GM21786 (cell line): ENCODE data around the gene DDX24.

Experiments used
- ATAC-seq: cut with Tn5 transposase; IDR thresholded peaks from one replicate; pipeline ENCODE4 v1.9.1; 2021; ENCODE audit not compliant: unreplicated experiment

Gene DDX24

GRCh38 chr14:94080621-94081385 lies at the start of gene DDX24, which contains the start of gene IFI27L1:
TSS of gene DDX24 (minus strand) at chr14:94081202. CDS start at chr14:94079742, 1,460 bp downstream.
TSS of gene IFI27L1 (plus strand) at chr14:94081310. CDS start at chr14:94096938, 15,628 bp downstream.
- ATAC-seq, result peak; percentile 98

- no peak for ATAC-seq
These were observed 48.9 kb upstream of the DDX24 start for GRCh38 chr14:94129758-94130414.

- ATAC-seq, result peak; percentile 94
These were observed 48.2 kb upstream of the DDX24 start, which contains the start of gene IFI27L2 for GRCh38 chr14:94129111-94129757. TSS of gene IFI27L2 (minus strand) at chr14:94129604. CDS start at chr14:94129564, 40 bp downstream.

- no peak for ATAC-seq
These were observed 47.3 kb upstream of the DDX24 start for GRCh38 chr14:94128216-94128839.

- ATAC-seq, result no peak
These were observed 46.3 kb upstream of the DDX24 start for GRCh38 chr14:94127330-94127729.

- no peak for ATAC-seq
These were observed 45.8 kb upstream of the DDX24 start for GRCh38 chr14:94126800-94127199.

- ATAC-seq, result no peak
These were observed 45.3 kb upstream of the DDX24 start for GRCh38 chr14:94126419-94126677.

- no peak for ATAC-seq
These were observed 44.8 kb upstream of the DDX24 start for GRCh38 chr14:94125659-94126418.

- no peak for ATAC-seq
These were observed 43.8 kb upstream of the DDX24 start for GRCh38 chr14:94124582-94125377.

GRCh38 chr14:94123868-94124267 lies 42.9 kb upstream of the DDX24 start:
- ATAC-seq, result no peak

DNA sequence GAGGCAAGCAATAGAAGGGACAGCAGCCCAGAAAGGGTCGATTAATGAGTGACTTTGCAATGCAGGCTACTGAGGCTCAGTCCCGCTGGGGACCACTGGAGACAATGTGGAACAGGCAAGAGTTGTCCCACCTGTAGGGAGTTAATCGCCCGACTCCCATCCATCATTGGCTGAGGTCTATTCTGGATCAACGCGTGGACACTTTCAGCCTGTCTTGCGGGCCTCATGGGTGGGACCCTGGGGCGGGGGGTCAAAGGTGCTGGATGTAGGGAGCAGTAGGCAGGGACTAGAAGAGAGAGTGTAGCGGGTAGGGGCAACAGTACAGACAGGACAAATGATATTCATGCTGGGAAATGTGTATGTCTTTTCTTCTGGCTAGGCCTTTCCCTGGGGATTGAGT lies 42.3 kb upstream of the DDX24 start:
- no peak for ATAC-seq

- no peak for ATAC-seq
These were observed 41.4 kb upstream of the DDX24 start for GRCh38 chr14:94122438-94122837.

DNA sequence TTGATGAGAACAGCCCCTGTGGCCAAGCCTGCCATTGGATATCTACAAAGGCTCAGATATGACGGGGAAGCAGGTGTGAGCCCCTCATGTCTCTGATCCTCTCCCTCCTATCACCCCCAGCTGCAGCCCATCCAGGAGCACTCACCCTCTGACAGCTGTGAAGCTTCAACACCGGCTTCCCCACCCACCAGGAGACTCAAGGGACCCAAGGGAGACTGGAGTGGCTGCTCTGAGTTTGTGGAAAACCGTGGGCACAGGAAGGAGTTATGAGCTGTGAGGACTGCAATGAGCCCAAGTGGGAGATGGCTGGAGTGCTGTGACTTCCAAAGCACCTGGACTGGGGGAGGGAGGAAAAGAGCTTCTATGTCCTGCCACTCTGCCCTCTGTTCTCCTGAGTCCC lies 40.5 kb upstream of the DDX24 start:
- no peak for ATAC-seq

DNA sequence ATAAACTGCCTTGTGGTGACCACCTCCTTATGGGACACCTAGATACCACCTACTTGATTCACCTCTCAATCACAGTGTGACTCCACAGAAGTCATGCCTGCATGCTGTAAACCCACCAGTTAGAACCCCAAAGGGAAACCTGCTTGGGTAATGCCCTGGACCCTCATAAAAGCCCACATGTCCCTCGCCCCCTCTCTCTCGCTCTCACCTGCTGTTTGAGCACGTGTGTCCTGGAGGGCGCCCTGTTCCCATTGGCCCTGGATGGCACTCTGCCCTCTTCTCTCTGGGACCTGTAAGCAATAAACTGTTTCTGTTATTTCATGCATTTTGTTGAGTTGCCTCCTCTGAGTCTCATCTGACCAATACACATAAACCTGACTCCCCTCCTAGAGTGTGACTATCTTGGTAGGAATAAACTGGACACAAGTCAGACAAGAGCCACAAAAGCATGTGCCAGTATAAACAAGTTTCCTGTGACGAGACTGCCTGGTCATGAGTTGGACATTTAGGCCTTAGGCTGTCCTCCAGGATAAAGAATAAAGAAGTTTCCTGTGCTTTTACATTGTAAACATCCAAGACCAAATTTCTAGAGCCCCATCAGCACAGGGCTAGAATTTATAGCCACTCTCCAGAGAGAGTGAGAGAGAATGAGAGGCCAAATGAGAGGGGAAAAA lies 39.8 kb upstream of the DDX24 start:
- no peak for ATAC-seq

DNA sequence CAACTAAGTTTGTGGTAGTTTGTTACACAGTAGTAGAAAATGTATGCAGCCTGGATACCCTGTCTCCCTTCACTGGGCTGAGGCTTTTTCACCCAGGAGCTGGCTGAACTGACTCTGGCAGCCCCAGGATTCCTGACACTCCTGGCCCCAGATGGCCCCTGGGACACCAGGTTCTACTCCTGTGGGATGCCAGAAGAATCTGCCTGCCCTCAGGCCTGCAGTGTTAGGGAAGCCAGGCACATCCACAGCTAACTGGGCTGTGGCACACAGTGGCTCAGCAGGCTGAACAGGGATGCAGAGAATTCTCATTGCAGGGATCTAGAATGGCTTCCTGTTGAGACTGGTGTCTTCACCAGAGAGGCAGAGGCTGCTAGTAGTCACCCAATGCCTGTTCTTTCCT lies 38.1 kb upstream of the DDX24 start:
- ATAC-seq, result no peak

- no peak for ATAC-seq
These were observed 36.9 kb upstream of the DDX24 start for GRCh38 chr14:94117856-94118255.

DNA sequence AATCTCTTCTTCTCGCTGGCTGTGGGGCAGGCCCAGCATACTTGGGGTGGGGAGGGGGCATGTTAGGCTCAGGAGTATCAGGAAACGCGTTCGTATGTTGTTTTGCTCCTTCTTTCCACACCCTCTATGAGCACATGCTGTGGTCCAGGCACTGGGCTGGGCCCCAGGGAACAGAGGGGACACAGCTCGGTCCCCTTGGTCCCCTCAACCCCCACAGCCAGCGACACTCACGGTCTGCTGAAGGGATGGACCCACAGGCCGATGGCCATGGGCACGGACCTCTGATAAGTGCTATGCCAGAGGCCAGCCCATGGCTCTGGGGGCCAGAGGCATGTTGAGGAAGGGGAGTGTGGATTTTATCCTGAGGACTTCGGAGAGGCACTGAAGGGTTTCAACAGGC lies 35.7 kb upstream of the DDX24 start:
- ATAC-seq, result no peak

DNA sequence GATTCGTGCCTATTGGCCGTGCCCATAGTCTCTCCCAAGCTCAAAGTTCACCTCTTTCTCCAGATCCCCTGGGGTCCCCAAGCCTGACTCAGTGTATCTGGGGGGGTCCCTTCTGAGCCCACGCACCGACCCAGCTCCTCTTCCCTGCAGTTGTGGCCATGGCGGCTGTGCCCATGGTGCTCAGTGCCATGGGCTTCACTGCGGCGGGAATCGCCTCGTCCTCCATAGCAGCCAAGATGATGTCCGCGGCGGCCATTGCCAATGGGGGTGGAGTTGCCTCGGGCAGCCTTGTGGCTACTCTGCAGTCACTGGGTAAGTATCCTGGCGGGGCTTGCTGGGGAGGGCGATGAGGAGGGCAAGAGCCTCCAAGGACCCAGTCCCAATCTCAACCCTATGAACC lies 34.6 kb upstream of the DDX24 start:
- ATAC-seq, result no peak

GRCh38 chr14:94115058-94115591 lies 34.1 kb upstream of the DDX24 start:
- ATAC-seq, result no peak
